WERI-Rb-1 (cell line): ENCODE measurements around the gene SMPD3.
A peak's percentile ranks its signal among the peaks of the same experiment; 100 is the strongest.

Experiments used
- DNase-seq: peaks from one replicate; pipeline ENCODE4 v3.0.0-alpha.2; 2020
- H3K27ac ChIP-seq: fragments of 250-450 bp; sonication (Bioruptor Pico); 2 replicates; pipeline ENCODE4 v1.5.1; 2020; ENCODE audit warnings: mild to moderate bottlenecking, moderate library complexity
- H3K27me3 ChIP-seq: fragments of 250-450 bp; sonication (Bioruptor Pico); 2 replicates; pipeline ENCODE4 v1.5.1; 2021; ENCODE audit warnings: mild to moderate bottlenecking, low read depth, moderate library complexity; ENCODE audit not compliant: insufficient read depth, severe bottlenecking
- H3K36me3 ChIP-seq: fragments of 250-450 bp; sonication (Bioruptor Pico); 2 replicates; pipeline ENCODE4 v1.5.1; 2020; ENCODE audit warnings: mild to moderate bottlenecking, moderate library complexity
- H3K4me3 ChIP-seq: 2 replicates; pipeline ENCODE4 v1.5.1; 2011; ENCODE audit warnings: low read depth, mild to moderate bottlenecking, control low read depth, low read length
- H3K9me3 ChIP-seq: fragments of 250-450 bp; sonication (Bioruptor Pico); 2 replicates; pipeline ENCODE4 v1.5.1; 2021; ENCODE audit warnings: mild to moderate bottlenecking, moderate library complexity; ENCODE audit not compliant: severe bottlenecking
- TF ChIP-seq, protein P1 (sequence below): IDR thresholded peaks from 2 replicates; pipeline ENCODE4 v1.5.1; 2011; ENCODE audit warnings: low read depth, mild to moderate bottlenecking, control low read depth, inconsistent platforms, low read length

The SMPD3 gene

DNA sequence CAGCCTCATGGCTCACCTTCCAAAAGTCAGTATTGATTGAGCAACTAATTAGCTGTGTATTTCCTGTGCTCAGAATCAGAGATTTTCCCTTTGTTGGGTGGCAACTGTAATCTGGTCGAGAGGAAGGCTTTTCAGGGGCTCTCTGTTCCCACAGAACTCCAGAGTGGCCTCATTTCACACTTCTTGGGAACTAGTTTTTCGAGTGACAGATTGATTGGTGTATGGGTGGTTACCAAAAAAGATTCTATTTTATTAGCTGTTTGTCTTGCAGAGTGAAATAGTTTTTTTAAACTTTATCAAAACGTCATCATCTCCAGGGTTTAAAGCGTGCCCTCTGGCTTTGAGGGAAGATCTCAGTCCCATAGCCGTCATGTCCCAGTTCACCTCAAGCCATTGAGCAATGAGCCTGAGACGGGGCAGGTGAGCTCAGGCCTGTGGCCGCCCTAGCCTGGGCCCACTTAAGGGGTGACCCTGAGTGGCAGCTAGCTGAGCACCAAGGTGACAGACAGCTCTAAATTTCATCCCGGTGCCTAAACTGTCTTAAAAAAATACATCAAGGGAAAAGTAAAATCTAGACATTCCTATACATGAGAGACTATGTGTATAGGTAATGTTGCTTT lies 53.0 kb downstream of the SMPD3 start:
- Histone ChIP-seq H3K36me3 (no peaks in the 10 kb centered on the region), H3K27ac (no peak overlapping the region), H3K9me3 (no peaks in the 10 kb centered on the region), H3K4me3 (no peak overlapping the region), H3K27me3 (no peaks in the 10 kb centered on the region)
- TF ChIP-seq, protein P1, sequence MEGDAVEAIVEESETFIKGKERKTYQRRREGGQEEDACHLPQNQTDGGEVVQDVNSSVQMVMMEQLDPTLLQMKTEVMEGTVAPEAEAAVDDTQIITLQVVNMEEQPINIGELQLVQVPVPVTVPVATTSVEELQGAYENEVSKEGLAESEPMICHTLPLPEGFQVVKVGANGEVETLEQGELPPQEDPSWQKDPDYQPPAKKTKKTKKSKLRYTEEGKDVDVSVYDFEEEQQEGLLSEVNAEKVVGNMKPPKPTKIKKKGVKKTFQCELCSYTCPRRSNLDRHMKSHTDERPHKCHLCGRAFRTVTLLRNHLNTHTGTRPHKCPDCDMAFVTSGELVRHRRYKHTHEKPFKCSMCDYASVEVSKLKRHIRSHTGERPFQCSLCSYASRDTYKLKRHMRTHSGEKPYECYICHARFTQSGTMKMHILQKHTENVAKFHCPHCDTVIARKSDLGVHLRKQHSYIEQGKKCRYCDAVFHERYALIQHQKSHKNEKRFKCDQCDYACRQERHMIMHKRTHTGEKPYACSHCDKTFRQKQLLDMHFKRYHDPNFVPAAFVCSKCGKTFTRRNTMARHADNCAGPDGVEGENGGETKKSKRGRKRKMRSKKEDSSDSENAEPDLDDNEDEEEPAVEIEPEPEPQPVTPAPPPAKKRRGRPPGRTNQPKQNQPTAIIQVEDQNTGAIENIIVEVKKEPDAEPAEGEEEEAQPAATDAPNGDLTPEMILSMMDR, result no peak
- no peak for DNase-seq

DNA sequence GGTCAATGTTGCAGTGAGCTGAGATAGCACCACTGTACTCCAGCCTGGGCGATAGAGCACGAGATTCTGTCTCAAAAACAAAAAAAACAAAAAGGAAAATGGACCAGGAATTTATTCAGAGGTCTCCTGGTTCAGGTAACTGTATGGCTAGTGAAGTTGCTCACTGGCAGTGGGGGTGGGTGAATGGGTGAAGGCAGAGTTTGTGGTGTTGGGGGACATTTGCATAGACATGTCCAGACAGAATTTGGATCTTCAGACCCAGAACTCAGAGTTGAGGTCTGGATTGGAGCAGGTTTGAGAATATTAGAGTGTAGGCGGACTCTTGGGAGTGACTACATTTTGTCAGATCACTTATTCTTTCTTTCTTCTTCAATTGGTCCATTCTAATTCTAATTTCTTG lies 55.0 kb downstream of the SMPD3 start:
- DNase-seq, result no peak
- H3K27me3 ChIP-seq, result no peaks in the 10 kb centered on the region
- no peak overlapping the region for H3K4me3 ChIP-seq
- no peak overlapping the region for H3K27ac ChIP-seq
- H3K9me3 ChIP-seq, result no peaks in the 10 kb centered on the region
- H3K36me3 ChIP-seq, result no peaks in the 10 kb centered on the region
- TF ChIP-seq, protein P1, result no peak

DNA sequence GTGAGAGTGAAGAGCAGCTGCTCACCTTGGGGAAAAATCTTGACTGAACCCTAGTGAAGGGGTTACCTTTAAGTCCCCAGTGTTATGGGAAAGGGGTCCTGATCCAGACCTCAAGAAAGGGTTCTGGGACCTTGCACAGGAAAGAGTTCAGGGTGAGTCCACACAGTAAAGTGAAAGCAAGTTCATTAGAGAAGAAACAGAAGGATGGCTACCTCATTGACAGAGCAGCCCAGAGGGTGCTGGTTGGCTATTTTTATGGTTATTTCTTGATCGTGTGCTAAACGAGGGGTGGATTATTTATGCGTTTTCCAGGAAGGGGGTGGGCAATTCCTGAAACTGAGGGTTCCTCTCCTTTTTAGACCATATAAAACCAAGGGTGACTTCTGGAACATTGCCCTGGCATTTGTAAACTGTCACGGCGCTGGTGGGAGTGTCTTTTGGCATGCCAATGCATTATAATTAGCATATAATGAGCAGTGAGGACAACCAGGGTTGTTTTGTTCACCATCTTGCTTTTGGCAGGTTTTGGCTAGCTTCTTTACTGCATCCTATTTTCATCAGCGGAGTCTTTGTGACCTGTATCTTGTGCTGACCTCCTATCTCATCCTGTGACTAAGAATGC lies 58.4 kb downstream of the SMPD3 start:
- no peak for DNase-seq
- Histone ChIP-seq H3K4me3 (no peak overlapping the region), H3K36me3 (no peaks in the 10 kb centered on the region), H3K27ac (no peak overlapping the region), H3K9me3 (no peaks in the 10 kb centered on the region), H3K27me3 (no peaks in the 10 kb centered on the region)
- TF ChIP-seq, protein P1, result no peak

DNA sequence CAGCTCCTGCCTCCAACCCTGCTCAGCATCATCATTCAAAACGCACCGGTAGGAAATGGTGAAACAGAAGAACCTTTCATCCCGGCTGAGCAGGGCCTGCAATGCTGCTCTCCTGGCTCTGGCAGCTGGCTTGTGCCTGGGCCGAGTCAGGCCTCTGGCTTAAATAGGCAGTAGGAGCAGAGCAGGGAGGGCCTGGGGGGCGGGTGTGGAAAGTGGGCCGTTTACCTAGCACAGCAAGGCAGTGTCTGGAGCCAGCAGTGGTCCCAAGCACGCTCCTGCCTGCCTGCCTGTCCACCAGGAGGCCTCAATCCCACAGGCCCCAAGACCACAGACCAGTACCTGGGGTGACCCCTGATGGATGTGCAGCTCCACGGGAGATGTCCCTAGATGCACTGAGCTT lies 59.3 kb downstream of the SMPD3 start:
- H3K27me3 ChIP-seq, result no peaks in the 10 kb centered on the region
- TF ChIP-seq, protein P1, result peak; percentile 49
- H3K4me3 ChIP-seq, result no peak overlapping the region
- no peaks in the 10 kb centered on the region for H3K36me3 ChIP-seq
- no peaks in the 10 kb centered on the region for H3K9me3 ChIP-seq
- no peak overlapping the region for H3K27ac ChIP-seq
- peak; percentile 37 for DNase-seq

DNA sequence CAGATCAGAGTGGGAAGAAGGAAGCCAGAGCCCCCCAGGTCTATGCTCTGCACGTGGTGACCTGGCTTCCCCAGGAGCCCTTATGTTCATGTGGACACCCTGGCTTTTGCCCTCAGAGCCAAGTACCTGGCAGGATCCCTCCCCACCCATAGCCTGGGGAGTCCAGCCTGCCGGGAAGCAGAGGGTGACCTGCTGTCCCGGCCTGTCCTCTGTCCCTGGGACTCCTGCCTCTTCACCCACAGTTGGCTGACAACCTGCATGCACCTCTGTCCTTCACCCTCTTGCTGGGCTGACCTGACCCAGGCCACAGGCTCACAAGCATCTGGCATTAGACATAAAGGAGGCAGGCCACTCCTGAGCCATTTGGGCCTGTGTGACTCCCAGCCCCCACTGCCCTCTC lies 60.2 kb downstream of the SMPD3 start:
- Histone ChIP-seq H3K4me3 (no peak overlapping the region), H3K27me3 (no peaks in the 10 kb centered on the region), H3K36me3 (no peaks in the 10 kb centered on the region), H3K9me3 (no peaks in the 10 kb centered on the region), H3K27ac (no peak overlapping the region)
- TF ChIP-seq, protein P1, result no peak
- no peak for DNase-seq

DNA sequence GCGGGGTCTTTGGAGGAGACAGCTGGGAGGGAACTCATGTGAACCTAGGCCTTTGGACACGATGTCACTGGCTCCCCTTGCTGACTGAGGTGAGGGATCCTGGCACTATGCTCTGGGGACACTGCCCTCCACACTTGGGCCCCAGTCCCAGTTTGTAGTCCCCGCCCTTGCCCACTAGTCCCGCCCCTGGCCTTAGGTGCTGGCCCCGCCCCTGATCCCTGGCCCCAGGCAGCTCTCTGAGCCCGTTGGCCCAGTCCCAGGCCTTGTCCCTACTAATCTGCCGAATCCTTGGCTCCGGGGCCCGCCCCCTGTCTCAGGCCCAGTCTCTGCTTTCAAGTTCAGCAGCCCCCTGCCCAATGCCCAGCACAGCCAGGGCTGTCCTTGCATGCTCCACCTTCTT lies 61.0 kb downstream of the SMPD3 start:
- TF ChIP-seq, protein P1, result no peak
- Histone ChIP-seq H3K36me3 (no peaks in the 10 kb centered on the region), H3K9me3 (no peaks in the 10 kb centered on the region), H3K27ac (no peak overlapping the region), H3K4me3 (no peak overlapping the region), H3K27me3 (no peaks in the 10 kb centered on the region)
- DNase-seq, result no peak
